Caco-2 (cell line): ENCODE results near the gene HYAL3. TPM values are rescaled to one million over a fixed set of nuclear protein-coding genes. Genes with fewer than 3 reads are reported as not detected.

Experiments
- BruUV-seq: library from RNA; stranded (reverse); fragments of 400-500 nt; replicated peaks from 2 replicates; lab custom pipeline; 2021; lab: Mats Ljungman, UMichigan
- CTCF ChIA-PET: fragments of 300-600 bp; sonication (Branson Sonifier 250); formaldehyde crosslinking; loops from one replicate; lab custom pipeline; 2022; ENCODE audit warnings: antibody characterized with exemption; lab: Charles Lee
- POLR2A ChIA-PET: fragments of 300-600 bp; sonication (Branson Sonifier 250); formaldehyde crosslinking; loops from one replicate; lab custom pipeline; 2022; ENCODE audit warnings: antibody characterized with exemption; lab: Charles Lee
- DNase-seq, 2 experiments: peaks; one replicate each; pipeline versions ENCODE4 v3.0.0 to v3.0.0-alpha.2; 2020 to 2022
- H3K27me3 ChIP-seq: replicated peaks from 2 replicates; pipeline ENCODE4 v1.6.0; 2011; ENCODE audit warnings: low read length; ENCODE audit not compliant: control insufficient read depth, insufficient read depth
- H3K36me3 ChIP-seq: 2 replicates; pipeline ENCODE4 v1.5.1; 2011; ENCODE audit warnings: low read length; ENCODE audit not compliant: control insufficient read depth, insufficient read depth
- H3K4me1 ChIP-seq: fragments of 250-450 bp; sonication (Bioruptor Pico); 2 replicates; pipeline ENCODE4 v1.5.1; 2020; ENCODE audit warnings: mild to moderate bottlenecking
- H3K4me3 ChIP-seq: 2 replicates; pipeline ENCODE4 v1.5.1; 2011; ENCODE audit warnings: low read depth, mild to moderate bottlenecking, control low read depth, low read length
- H3K9me3 ChIP-seq: fragments of 250-450 bp; sonication (Bioruptor Pico); 2 replicates; pipeline ENCODE4 v1.5.1; 2020; ENCODE audit warnings: mild to moderate bottlenecking, moderate library complexity
- H3K27ac Mint-ChIP-seq: one replicate; pipeline ENCODE4 v1.8.0; 2022; ENCODE audit warnings: mixed read lengths; ENCODE audit not compliant: unreplicated experiment
- H3K27me3 Mint-ChIP-seq: one replicate; pipeline ENCODE4 v1.8.0; 2022; ENCODE audit warnings: mixed read lengths; ENCODE audit not compliant: insufficient read depth, unreplicated experiment
- H3K36me3 Mint-ChIP-seq: one replicate; pipeline ENCODE4 v1.8.0; 2022; ENCODE audit warnings: mild to moderate bottlenecking, mixed read lengths; ENCODE audit not compliant: insufficient read depth, unreplicated experiment
- H3K4me1 Mint-ChIP-seq: one replicate; pipeline ENCODE4 v1.8.0; 2022; ENCODE audit warnings: low read depth, mixed read lengths; ENCODE audit not compliant: unreplicated experiment
- H3K4me3 Mint-ChIP-seq: one replicate; pipeline ENCODE4 v1.8.0; 2022; ENCODE audit warnings: mild to moderate bottlenecking, moderate library complexity, mixed read lengths; ENCODE audit not compliant: unreplicated experiment
- H3K9me3 Mint-ChIP-seq: one replicate; pipeline ENCODE4 v1.8.0; 2022; ENCODE audit warnings: mixed read lengths; ENCODE audit not compliant: unreplicated experiment
- intact Hi-C: fragments of 100-400 bp; cut with micrococcal nuclease; formaldehyde crosslinking; loops from one replicate; pipeline ENCODE4 v1.10.0; 2022; ENCODE audit not compliant: unreplicated experiment
- total RNA-seq: library from RNA; stranded (reverse); gene quantifications from 2 replicates; pipeline ENCODE4 v1.2.3, GENCODE V29; 2022
- TF ChIP-seq, protein P1 (sequence below), 2 experiments: fragments of 200-600 bp in 1 of 2; IDR thresholded peaks; 1 replicate in 1 of 2; 2 replicates in 1 of 2; pipeline versions ENCODE4 v1.5.1 to v1.8.0; 2011 to 2022; ENCODE audit warnings: antibody characterized with exemption in 1 of 2, control low read depth in 1 of 2, inconsistent platforms in 1 of 2, low read depth in 1 of 2, low read length in 1 of 2, mild to moderate bottlenecking in 1 of 2, moderate library complexity in 1 of 2; ENCODE audit not compliant: insufficient read depth in 1 of 2, severe bottlenecking in 1 of 2, unreplicated experiment in 1 of 2

Gene HYAL3
- total RNA-seq, 1 experiment from 2014 or later = 5.2 TPM

DNA sequence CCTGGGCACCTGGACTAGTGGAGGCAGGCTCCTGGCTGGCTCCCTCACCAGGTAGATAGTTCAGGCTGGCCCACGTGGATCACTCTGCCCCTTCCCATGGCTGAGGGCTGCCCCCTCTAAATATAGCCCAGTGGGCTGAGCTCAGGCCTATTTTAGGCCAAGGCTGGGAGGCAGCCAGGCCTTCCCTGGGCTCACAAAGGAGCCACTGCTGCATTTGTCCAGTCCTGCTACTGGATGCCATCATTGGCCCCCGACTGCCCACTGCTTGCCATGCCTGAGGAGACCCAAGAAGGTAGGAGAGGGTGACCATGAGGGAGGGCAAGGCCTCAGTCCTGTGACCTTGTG lies 20.4 kb downstream of the HYAL3 start, which contains the start of gene LSMEM2:
Gene LSMEM2, plus strand, starts transcription at position 208 of the 345 bp plus-strand sequence. Its CDS starts 27 bp downstream, at position 235.
- Mint-ChIP-seq H3K4me1 (peaks cover 8% of the 10 kb centered on the region), H3K27ac (no peak within 1 kb of the TSS), H3K9me3 (no peaks in the 10 kb centered on the region), H3K27me3 (no peaks in the 10 kb centered on the region), H3K4me3 (no peak within 1 kb of the TSS), H3K36me3 (peaks cover 7% of the 10 kb centered on the region)
- CTCF ChIA-PET = interaction anchor here (0.6 to 1.2 kb wide), 3 partner anchors 13 to 29 kb away, joined by 3 to 4 read pairs (median 3); partner anchors contain the start of genes HYAL3 and NAA80
- intact Hi-C loops = no loop called here
- peaks cover 2% of the 10 kb centered on the region; the same call in 1 of the 2 replicates for H3K36me3 ChIP-seq
- no peak within 1 kb of the TSS for H3K4me3 ChIP-seq
- no TSS peak for BruUV-seq
- TF ChIP-seq, protein P1, sequence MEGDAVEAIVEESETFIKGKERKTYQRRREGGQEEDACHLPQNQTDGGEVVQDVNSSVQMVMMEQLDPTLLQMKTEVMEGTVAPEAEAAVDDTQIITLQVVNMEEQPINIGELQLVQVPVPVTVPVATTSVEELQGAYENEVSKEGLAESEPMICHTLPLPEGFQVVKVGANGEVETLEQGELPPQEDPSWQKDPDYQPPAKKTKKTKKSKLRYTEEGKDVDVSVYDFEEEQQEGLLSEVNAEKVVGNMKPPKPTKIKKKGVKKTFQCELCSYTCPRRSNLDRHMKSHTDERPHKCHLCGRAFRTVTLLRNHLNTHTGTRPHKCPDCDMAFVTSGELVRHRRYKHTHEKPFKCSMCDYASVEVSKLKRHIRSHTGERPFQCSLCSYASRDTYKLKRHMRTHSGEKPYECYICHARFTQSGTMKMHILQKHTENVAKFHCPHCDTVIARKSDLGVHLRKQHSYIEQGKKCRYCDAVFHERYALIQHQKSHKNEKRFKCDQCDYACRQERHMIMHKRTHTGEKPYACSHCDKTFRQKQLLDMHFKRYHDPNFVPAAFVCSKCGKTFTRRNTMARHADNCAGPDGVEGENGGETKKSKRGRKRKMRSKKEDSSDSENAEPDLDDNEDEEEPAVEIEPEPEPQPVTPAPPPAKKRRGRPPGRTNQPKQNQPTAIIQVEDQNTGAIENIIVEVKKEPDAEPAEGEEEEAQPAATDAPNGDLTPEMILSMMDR (IDR thresholded peaks at IDR 0.05; ENCODE audit: insufficient read depth in 1 of 2, low read depth in 1 of 2, low read length in 1 of 2, severe bottlenecking in 1 of 2, unreplicated experiment in 1 of 2) = no peak
- no peaks in the 10 kb centered on the region for H3K9me3 ChIP-seq
- POLR2A ChIA-PET = interaction anchor here (0.9 kb wide), 1 partner anchor 43 kb away, joined by 3 read pairs; the partner anchor contains the start of gene GNAI2
- no peak for DNase-seq
- H3K27me3 ChIP-seq = no peaks in the 10 kb centered on the region
- peaks cover 4% of the 10 kb centered on the region; the same call in 1 of the 2 replicates for H3K4me1 ChIP-seq

DNA sequence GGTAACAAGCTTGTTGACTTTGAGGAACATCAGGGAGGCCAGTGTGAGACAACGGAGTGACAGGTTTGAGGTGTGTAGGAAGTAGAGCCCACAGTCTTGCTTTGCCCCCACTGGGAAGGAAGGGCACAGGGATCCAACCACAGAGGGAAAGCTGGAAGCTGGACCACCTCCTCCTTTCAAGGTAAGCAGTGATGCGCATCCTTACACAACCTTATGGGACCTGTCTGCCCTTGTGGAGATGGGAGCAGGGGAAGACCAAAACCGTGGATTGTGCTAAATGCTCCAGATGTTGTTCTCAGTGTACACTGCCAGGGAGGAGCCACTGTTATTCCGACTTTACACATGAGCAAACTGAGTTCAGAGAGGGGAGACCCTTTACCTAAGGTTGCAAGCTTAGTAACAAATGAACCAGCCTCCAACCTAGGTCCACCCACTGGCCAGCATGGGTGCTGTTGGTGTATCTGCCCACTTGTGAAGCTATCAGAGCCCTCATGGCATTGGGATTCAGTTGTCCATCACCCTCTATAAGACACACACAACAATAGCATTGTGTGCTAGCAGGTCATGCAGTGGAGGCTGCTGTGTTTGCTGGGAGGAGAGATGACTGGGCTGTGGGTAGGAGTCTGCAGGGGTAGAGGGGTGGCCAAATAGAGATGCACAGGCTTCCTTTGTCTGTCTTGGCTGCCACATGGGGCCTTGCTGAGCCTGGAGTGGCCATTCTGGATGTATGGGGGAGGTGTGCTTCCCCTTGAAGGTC lies 20.9 kb downstream of the HYAL3 start:
- no peak for DNase-seq
- CTCF ChIA-PET = interaction anchor here (1.2 kb wide), 1 partner anchor 21 kb away, joined by 3 read pairs; the partner anchor contains the start of genes HYAL3 and NAA80
- intact Hi-C loops = no loop called here
- no peak overlapping the region for H3K4me3 Mint-ChIP-seq
- H3K36me3 Mint-ChIP-seq = peaks cover 8% of the 10 kb centered on the region
- no peaks in the 10 kb centered on the region for H3K9me3 Mint-ChIP-seq
- Histone ChIP-seq H3K27me3 (no peaks in the 10 kb centered on the region), H3K36me3 (peaks cover 2% of the 10 kb centered on the region; the same call in 1 of the 2 replicates), H3K4me3 (no peak overlapping the region), H3K4me1 (peaks cover 5% of the 10 kb centered on the region), H3K9me3 (no peaks in the 10 kb centered on the region)
- no peaks in the 10 kb centered on the region for H3K27me3 Mint-ChIP-seq
- no peak overlapping the region for H3K27ac Mint-ChIP-seq
- POLR2A ChIA-PET = no interaction called here
- TF ChIP-seq, protein P1 (IDR thresholded peaks at IDR 0.05; ENCODE audit: insufficient read depth in 1 of 2, low read depth in 1 of 2, low read length in 1 of 2, severe bottlenecking in 1 of 2, unreplicated experiment in 1 of 2) = no peak
- peaks cover 8% of the 10 kb centered on the region for H3K4me1 Mint-ChIP-seq
- no TSS peak for BruUV-seq

- H3K36me3 ChIP-seq = peaks cover 2% of the 10 kb centered on the region
- CTCF ChIA-PET = interaction anchor here (0.6 kb wide), 1 partner anchor 87 kb away, joined by 4 read pairs; no protein-coding TSS in a partner anchor
- POLR2A ChIA-PET = no interaction called here
- H3K9me3 Mint-ChIP-seq = no peaks in the 10 kb centered on the region
- no peak for DNase-seq
- H3K9me3 ChIP-seq = no peaks in the 10 kb centered on the region
- no peak overlapping the region for H3K4me3 ChIP-seq
- no peak overlapping the region for H3K27ac Mint-ChIP-seq
- no peaks in the 10 kb centered on the region for H3K27me3 ChIP-seq
- no peaks in the 10 kb centered on the region for H3K27me3 Mint-ChIP-seq
- H3K4me3 Mint-ChIP-seq = no peak overlapping the region
- H3K4me1 ChIP-seq = peaks cover 19% of the 10 kb centered on the region
- H3K4me1 Mint-ChIP-seq = peaks cover 10% of the 10 kb centered on the region
- TF ChIP-seq, protein P1 (IDR thresholded peaks at IDR 0.05; ENCODE audit: insufficient read depth in 1 of 2, low read depth in 1 of 2, low read length in 1 of 2, severe bottlenecking in 1 of 2, unreplicated experiment in 1 of 2) = no peak
- peaks cover 8% of the 10 kb centered on the region for H3K36me3 Mint-ChIP-seq
- intact Hi-C loops = no loop called here
- BruUV-seq = no TSS peak
These were observed 22.5 kb downstream of the HYAL3 start for GRCh38 chr3:50276762-50277101.
